ENCODE results near the gene EIF6.

DNA sequence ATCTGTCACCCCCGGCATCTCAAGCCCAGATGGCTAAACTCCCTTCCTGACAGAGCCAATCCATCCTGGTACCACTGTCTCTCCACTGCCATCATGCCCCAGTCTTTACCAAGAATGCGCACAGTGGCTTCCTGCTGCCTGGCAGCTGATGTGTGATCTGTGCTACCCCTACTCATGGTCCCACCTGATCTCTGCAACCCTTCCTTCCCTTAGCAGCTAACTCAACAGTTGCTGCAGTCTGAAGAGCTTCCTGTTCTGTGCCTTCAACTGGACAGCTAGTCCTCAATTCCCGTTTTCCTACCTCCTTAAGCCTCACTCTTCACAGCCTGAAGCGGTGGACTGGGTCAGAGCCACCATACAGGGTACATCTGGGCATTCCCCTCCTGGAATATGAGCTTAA is 15.2 kb upstream of the EIF6 start:
- TF ChIP-seq, protein P1, sequence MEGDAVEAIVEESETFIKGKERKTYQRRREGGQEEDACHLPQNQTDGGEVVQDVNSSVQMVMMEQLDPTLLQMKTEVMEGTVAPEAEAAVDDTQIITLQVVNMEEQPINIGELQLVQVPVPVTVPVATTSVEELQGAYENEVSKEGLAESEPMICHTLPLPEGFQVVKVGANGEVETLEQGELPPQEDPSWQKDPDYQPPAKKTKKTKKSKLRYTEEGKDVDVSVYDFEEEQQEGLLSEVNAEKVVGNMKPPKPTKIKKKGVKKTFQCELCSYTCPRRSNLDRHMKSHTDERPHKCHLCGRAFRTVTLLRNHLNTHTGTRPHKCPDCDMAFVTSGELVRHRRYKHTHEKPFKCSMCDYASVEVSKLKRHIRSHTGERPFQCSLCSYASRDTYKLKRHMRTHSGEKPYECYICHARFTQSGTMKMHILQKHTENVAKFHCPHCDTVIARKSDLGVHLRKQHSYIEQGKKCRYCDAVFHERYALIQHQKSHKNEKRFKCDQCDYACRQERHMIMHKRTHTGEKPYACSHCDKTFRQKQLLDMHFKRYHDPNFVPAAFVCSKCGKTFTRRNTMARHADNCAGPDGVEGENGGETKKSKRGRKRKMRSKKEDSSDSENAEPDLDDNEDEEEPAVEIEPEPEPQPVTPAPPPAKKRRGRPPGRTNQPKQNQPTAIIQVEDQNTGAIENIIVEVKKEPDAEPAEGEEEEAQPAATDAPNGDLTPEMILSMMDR (IDR thresholded peaks at IDR 0.05; ENCODE audit: low read depth, low read length, missing input control) = no peak
- TF ChIP-seq RAD21 (IDR thresholded peaks at IDR 0.05) (no peak), YY1 (IDR thresholded peaks at IDR 0.05) (no peak), SP1 (IDR thresholded peaks at IDR 0.05) (no peak), GABPA (IDR thresholded peaks at IDR 0.05 in 1 of 2, conservative IDR thresholded peaks at IDR 0.05 in 1 of 2) (no peak), EGR1 (IDR thresholded peaks at IDR 0.05; ENCODE audit: low read depth in 2 of 2) (no peak), NR2F2 (IDR thresholded peaks at IDR 0.05) (no peak), HNF4A (conservative IDR thresholded peaks at IDR 0.05) (no peak), TAF1 (conservative IDR thresholded peaks at IDR 0.05) (no peak), JUND (IDR thresholded peaks at IDR 0.05) (no peak)
- TF ChIP-seq, protein P2, sequence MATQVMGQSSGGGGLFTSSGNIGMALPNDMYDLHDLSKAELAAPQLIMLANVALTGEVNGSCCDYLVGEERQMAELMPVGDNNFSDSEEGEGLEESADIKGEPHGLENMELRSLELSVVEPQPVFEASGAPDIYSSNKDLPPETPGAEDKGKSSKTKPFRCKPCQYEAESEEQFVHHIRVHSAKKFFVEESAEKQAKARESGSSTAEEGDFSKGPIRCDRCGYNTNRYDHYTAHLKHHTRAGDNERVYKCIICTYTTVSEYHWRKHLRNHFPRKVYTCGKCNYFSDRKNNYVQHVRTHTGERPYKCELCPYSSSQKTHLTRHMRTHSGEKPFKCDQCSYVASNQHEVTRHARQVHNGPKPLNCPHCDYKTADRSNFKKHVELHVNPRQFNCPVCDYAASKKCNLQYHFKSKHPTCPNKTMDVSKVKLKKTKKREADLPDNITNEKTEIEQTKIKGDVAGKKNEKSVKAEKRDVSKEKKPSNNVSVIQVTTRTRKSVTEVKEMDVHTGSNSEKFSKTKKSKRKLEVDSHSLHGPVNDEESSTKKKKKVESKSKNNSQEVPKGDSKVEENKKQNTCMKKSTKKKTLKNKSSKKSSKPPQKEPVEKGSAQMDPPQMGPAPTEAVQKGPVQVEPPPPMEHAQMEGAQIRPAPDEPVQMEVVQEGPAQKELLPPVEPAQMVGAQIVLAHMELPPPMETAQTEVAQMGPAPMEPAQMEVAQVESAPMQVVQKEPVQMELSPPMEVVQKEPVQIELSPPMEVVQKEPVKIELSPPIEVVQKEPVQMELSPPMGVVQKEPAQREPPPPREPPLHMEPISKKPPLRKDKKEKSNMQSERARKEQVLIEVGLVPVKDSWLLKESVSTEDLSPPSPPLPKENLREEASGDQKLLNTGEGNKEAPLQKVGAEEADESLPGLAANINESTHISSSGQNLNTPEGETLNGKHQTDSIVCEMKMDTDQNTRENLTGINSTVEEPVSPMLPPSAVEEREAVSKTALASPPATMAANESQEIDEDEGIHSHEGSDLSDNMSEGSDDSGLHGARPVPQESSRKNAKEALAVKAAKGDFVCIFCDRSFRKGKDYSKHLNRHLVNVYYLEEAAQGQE (IDR thresholded peaks at IDR 0.05) = no peak
- TF ChIP-seq, protein P3, sequence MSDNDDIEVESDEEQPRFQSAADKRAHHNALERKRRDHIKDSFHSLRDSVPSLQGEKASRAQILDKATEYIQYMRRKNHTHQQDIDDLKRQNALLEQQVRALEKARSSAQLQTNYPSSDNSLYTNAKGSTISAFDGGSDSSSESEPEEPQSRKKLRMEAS (IDR thresholded peaks at IDR 0.05) = no peak
- TF ChIP-seq, protein P4, sequence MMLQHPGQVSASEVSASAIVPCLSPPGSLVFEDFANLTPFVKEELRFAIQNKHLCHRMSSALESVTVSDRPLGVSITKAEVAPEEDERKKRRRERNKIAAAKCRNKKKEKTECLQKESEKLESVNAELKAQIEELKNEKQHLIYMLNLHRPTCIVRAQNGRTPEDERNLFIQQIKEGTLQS (IDR thresholded peaks at IDR 0.05) = no peak

Data from liver (tissue), 3 donors.